SK-N-SH (cell line): ENCODE data around the gene SSNA1.

ENCODE experiments used
- CTCF ChIP-seq: fragments of 200-600 bp; sonication (generic); IDR thresholded peaks from 2 replicates; pipeline ENCODE4 v1.6.1; 2017; ENCODE audit warnings: antibody characterized with exemption, mild to moderate bottlenecking, moderate library complexity
- EP300 ChIP-seq, 2 experiments: IDR thresholded peaks; 2 replicates each; pipeline versions ENCODE4 v1.4.0 to v1.6.1; 2012; ENCODE audit warnings: borderline replicate concordance in 1 of 2, low read depth in 1 of 2, low read length in 1 of 2
- EZH2phosphoT487 ChIP-seq: fragments of 200-600 bp; sonication (generic); IDR thresholded peaks from 2 replicates; pipeline ENCODE4 v1.6.1; 2017; ENCODE audit warnings: low read depth, mixed run types, mild to moderate bottlenecking, antibody characterized with exemption, moderate library complexity, borderline replicate concordance
- FOXM1 ChIP-seq: IDR thresholded peaks from 2 replicates; pipeline ENCODE4 v1.4.0; 2012; ENCODE audit warnings: low read depth, mild to moderate bottlenecking
- GATA2 ChIP-seq: sonication (generic); formaldehyde crosslinking; IDR thresholded peaks from 2 replicates; pipeline ENCODE4 v1.5.0; 2020; ENCODE audit warnings: mild to moderate bottlenecking, missing genetic modification reagents
- MEF2A ChIP-seq: IDR thresholded peaks from 2 replicates; pipeline ENCODE4 v1.4.0; 2012; ENCODE audit warnings: low read depth, borderline replicate concordance
- MXI1 ChIP-seq: IDR thresholded peaks from 2 replicates; pipeline ENCODE4 v1.6.1; 2012; ENCODE audit warnings: mild to moderate bottlenecking, low read depth, low read length, improper control_type of control experiment
- POLR2AphosphoS5 ChIP-seq: IDR thresholded peaks from 2 replicates; pipeline ENCODE4 v1.6.1; 2012; ENCODE audit warnings: low read depth, low read length
- RAD21 ChIP-seq: IDR thresholded peaks from 2 replicates; pipeline ENCODE4 v1.6.1; 2012; ENCODE audit warnings: mild to moderate bottlenecking, low read length
- SMC3 ChIP-seq: IDR thresholded peaks from 2 replicates; pipeline ENCODE4 v1.6.1; 2012; ENCODE audit warnings: low read depth, low read length, improper control_type of control experiment
- TAF1 ChIP-seq: IDR thresholded peaks from 2 replicates; pipeline ENCODE4 v1.6.1; 2012; ENCODE audit warnings: low read depth, mild to moderate bottlenecking, low read length, moderate library complexity, borderline replicate concordance
- TCF12 ChIP-seq: IDR thresholded peaks from 2 replicates; pipeline ENCODE4 v1.4.0; 2012
- TEAD4 ChIP-seq: IDR thresholded peaks from 2 replicates; pipeline ENCODE4 v1.4.0; 2012; ENCODE audit warnings: mild to moderate bottlenecking, borderline replicate concordance; ENCODE audit not compliant: insufficient read depth
- YY1 ChIP-seq: IDR thresholded peaks from 2 replicates; pipeline ENCODE4 v1.4.0; 2012; ENCODE audit warnings: low read depth, mild to moderate bottlenecking

- TF ChIP-seq YY1 (no peak), POLR2AphosphoS5 (no peak), TEAD4 (no peak), CTCF (no peak), EZH2phosphoT487 (no peak), RAD21 (no peak), SMC3 (no peak), FOXM1 (no peak), MXI1 (no peak), TCF12 (no peak), EP300 (IDR thresholded peaks at IDR 0.05; ENCODE audit: borderline replicate concordance in 1 of 2, low read depth in 1 of 2, low read length in 1 of 2) (no peak), GATA2 (no peak), TAF1 (no peak), MEF2A (no peak)
These were observed 5.9 kb downstream of the SSNA1 start for GRCh38 chr9:137194388-137194787.
